ENCODE measurements around the gene BTBD19.
A peak's percentile ranks its signal among the peaks of the same experiment; 100 is the strongest.
"Not testable (repeated sequence)": the region's sequence is repeated elsewhere in the genome, so short reads cannot be mapped to it uniquely, and the experiment has no call there.

BTBD19 gene

DNA sequence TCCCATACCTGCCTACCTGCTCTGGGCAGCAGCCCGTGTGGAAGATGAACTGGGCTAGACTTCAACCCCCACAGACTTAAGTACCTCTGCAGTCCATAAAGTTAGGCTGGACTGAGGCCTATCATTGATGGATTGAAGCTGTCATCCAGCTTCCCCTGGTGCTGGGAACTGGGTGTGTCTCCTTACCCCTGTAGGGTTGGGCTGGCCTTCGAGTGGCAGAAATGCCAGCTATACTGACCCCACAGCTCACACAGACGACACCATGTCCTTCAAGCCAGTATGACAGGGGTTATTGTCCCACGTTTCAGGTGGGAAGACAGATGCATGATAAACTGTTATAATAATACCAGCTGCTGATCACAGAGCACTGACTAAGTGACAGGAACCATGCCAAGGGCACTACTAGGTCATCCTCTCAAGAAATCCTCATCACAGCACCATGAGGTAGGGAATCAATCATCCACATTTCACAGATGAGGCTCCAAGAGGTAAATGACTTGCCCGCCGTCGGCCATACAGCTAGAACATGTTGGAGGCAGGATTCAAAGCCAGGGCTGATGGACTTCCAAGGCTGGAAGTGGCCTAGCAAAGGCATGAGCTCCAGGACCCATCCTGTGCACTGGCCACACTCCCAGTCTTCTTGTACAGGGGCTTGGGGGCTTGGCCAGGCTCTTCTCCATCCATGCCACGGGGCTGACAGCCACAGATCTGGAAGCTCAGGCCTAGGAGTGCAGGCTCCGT is 20.0 kb upstream of the BTBD19 start, which contains the start of gene BEST4:
Gene BEST4, minus strand, starts transcription at position 51 of the 741 bp plus-strand sequence. CDS start 465 bp downstream, outside the sequence.
- DNase-seq = no peak

GRCh38 chr1:44790968-44791801 is 17.1 kb upstream of the BTBD19 start:
- no peak for DNase-seq

DNA sequence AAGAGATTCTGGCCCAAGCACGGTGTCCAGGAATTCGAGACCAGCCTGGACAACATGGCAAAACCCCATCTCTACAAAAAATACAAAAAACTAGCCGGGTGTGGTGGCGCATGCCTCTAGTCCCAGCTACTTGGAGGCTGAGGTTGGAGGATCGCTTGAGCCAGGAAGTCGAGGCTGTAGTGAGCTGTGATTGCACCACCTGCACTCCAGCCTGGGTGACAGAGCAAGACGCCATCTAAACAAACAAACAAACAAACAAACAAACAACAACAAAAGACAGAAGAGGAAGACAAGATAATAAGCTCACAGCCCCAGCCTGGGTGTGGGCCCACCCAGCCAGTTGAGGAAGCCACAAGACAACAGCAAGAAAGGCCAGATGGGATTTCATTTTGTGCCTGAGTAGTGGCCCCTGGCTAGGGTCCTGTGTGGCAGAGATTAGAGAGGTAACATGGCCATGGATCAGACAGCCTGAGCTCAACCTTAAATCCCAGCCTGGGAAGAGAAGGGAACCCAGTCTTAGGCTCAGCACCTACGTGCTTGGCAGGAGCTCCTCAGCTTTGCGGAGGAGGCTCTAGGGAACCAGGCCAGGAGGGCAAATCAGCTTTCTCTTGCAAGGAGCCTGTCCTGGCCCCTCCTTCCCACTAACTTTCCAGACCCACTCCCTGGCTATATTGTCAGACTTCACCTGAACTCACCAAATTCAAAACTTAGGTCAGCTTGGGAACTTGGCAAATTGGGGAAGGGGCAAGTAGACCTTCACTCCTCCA is 15.4 kb upstream of the BTBD19 start:
- no peak for DNase-seq

GRCh38 chr1:44797886-44798285 is 10.4 kb upstream of the BTBD19 start:
- DNase-seq = not testable (repeated sequence)

GRCh38 chr1:44798481-44799365 is 9.6 kb upstream of the BTBD19 start:
- DNase-seq = peak; percentile 69

DNA sequence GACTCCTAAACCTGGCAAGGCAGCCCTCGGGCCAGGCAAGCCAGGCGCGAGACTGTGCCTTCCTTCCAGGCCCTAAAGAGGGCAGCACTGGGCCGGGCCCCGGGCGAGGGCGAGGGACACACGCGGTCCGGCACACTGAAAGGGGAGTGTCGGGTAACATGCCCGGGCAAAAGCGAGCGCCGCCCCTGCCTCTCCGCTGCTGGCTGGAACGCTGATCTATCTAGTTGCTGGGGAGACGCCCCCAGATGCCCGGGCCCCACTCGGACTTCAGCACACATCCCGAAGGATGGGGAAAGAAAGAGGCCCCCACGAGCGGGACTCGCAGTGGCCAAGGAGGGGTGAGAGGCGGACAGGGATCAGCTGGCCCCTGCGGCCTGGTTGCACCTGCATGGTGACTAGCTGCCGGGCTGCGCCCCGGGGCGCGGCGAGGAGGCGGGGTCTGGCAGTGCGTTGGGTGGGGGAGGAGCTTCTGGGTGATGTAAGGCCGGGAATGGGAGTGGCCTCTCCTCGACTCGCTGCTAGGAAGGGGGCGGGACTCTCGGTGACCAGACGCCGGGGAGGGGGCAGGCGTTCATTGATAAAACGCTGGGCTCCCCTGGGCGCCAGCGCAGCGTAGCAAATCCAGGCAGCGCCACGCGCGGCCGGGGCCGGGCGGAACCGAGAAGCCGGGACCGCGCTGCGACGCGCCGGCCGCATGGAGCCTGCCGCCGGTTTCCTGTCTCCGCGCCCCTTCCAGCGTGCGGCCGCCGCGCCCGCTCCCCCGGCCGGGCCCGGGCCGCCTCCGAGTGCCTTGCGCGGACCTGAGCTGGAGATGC is 8.3 kb upstream of the BTBD19 start, which contains the start of gene PLK3:
Gene PLK3, plus strand, starts transcription at position 608 of the 815 bp plus-strand sequence. Its CDS starts 87 bp downstream, at position 695.
- peak; percentile 95 for DNase-seq

- DNase-seq = no peak
Observed at GRCh38 chr1:44801491-44802305, 6.6 kb upstream of the BTBD19 start.

GRCh38 chr1:44802306-44803061 is 5.8 kb upstream of the BTBD19 start:
- no peak for DNase-seq

DNA sequence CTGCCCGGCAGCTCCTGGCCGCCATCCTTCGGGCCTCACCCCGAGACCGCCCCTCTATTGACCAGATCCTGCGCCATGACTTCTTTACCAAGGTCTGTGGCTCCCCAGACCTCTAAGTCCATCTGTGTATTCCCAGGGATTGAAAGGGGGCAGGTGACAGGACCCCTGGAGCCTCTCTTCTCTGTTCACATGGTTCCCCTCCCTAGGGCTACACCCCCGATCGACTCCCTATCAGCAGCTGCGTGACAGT is 5.3 kb upstream of the BTBD19 start:
- DNase-seq = no peak

- no peak for DNase-seq
Observed at GRCh38 chr1:44803312-44804095, 4.8 kb upstream of the BTBD19 start.

DNA sequence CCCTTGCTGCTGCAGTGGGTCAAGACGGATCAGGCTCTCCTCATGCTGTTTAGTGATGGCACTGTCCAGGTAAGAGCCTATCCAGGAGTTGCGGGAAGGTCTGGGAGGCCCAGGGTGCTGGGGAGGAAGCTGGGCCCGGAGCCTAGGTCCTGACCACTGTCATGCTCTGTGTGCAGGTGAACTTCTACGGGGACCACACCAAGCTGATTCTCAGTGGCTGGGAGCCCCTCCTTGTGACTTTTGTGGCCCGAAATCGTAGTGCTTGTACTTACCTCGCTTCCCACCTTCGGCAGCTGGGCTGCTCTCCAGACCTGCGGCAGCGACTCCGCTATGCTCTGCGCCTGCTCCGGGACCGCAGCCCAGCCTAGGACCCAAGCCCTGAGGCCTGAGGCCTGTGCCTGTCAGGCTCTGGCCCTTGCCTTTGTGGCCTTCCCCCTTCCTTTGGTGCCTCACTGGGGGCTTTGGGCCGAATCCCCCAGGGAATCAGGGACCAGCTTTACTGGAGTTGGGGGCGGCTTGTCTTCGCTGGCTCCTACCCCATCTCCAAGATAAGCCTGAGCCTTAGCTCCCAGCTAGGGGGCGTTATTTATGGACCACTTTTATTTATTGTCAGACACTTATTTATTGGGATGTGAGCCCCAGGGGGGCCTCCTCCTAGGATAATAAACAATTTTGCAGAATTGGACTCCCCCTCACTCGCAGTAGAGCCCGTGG is 2.9 kb upstream of the BTBD19 start:
- DNase-seq = no peak

GRCh38 chr1:44806025-44806703 is 2.2 kb upstream of the BTBD19 start:
- DNase-seq = no peak

DNA sequence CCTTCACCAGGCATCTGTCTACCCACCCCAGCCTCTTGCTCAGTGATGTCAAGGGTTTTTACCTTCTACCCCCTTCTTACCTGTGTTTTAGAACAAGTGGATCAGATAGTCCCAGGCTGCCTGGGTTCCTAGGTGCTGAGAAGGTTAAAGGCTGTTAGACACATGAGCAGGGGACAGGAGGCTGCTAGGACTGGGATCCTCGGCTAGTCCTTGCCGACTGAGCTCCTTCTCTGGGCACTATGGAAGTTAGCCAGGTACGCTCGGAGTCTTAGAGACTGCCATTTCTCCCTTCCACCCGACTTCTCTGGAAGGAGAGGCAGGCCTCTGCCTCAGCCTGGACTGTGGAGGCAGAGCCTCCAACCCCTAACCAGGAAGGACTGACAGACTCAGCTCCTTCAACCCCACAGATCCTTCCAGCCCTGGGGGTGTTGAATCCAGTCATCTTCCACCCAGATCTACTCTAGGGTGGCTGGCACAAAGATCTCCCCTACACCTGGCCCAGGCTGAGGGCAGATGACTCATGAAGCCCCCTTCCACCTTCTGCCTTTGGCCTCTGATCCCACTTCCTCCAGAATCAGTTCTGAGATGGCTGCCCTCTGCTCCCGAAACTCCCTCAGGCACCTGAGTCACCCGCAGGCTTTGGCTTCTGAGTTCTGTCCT is 1.5 kb upstream of the BTBD19 start, which contains the start of gene DYNLT4:
Gene DYNLT4, minus strand, starts transcription at position 648 of the 660 bp plus-strand sequence. CDS start 683 bp downstream, outside the sequence.
- DNase-seq = no peak

- no peak for DNase-seq
Observed at GRCh38 chr1:44807364-44808062, 810 bp upstream of the BTBD19 start.

DNA sequence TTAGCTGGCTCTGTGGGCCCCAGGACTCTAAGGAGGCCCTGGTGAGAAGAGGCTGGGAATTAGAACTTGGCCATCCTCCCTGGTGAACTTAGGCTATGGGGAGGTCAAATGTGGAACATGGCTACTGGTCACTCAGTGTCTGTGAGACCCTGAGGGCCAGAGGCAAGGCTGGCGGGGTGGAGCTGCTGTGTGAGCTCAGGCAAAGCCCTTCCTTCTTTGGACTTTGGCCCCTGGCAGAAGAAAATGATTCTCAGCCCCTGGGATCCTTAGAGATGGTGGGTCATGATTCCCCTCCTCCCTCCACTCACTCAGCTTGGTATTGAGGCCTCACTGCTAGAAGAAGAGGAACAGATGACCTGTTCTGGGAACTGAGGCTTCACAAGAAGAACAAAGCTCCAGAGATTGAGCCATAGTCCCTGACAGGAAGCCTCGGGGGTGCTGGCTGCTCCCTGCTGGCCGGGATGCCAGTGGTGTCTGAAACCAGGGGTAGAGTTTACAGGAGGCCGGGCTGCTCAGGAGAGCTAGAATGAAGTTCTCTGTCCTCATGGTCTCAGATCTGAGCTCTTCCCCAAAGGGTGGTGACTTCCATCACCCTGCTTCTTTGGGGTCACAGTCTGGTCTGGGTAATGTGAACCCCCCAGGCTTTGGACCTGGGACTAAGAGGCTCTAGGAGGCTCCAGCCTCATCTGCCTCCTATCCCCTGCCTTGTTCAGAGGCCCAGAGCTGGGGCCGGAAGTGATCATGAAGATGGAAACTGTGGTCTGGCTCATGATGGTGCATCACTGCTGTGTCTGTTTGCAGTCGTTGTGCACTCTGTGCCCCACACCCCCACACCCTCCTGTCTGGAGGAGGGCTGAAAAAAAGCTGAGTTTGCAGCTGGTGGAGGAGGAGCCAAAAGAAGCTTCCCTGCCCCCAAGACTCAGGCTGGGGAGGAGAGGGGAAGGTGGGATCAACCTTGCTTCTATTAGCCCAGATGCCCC is 905 bp downstream of the BTBD19 start:
- no peak for DNase-seq
